ENCODE measurements around the gene ZNF76. TPM values are rescaled to one million over a fixed set of nuclear protein-coding genes. Genes with fewer than 3 reads are reported as not detected.
"Not testable (repeated sequence)": the region's sequence is repeated elsewhere in the genome, so short reads cannot be mapped to it uniquely, and the experiment has no call there.

The ZNF76 gene
- total RNA-seq, 1 donor from 2014 or later = 32.8 TPM

- H3K27ac Mint-ChIP-seq = peak overlapping the region; percentile 93
- H3K36me3 Mint-ChIP-seq (ENCODE audit: low read depth) = peaks cover 65% of the 10 kb centered on the region
- no peak for DNase-seq (ENCODE audit: low spot score)
- H3K27me3 Mint-ChIP-seq (ENCODE audit: insufficient read depth) = no peaks in the 10 kb centered on the region
- intact Hi-C loops (cut with micrococcal nuclease) = no loop called here
- H3K9me3 Mint-ChIP-seq = no peaks in the 10 kb centered on the region
- peaks cover 85% of the 10 kb centered on the region for H3K4me1 Mint-ChIP-seq (ENCODE audit: low read depth)
- H3K4me3 Mint-ChIP-seq = peak overlapping the region; percentile 53
Observed at GRCh38 chr6:35312807-35313206, 53.3 kb downstream of the ZNF76 start.

DNA sequence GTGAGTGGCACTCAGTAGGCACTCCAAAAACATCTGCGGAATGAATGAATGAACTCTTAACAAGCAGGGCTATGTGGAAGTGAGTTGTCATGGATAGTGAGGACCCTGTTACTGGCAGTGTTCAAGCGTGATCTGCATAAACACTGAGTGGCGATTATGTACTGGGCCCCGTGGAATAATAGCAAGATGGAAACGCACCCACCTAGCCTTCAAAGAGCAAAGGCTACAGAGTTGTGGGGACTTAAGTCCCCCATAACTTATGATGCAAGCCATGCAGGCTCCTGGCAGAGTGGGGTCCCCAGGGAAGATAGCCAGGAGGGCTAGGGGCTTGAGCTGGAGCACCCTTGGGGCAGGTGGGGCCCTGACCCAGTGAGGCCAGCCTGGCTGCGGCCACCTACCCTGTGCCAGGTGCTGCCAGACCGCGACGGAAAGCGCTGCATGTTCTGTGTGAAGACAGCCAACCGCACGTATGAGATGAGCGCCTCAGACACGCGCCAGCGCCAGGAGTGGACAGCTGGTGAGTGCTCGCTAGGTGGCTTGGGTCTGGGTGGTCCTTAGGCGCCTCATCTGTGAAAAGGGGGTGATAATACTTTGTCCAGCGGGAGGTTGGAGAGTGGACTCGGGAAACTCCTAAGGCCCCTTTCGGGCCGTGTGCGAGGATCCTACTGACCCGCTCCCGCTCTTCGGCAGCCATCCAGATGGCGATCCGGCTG, 58.1 kb downstream of the ZNF76 start:
- H3K9me3 Mint-ChIP-seq = no peaks in the 10 kb centered on the region
- peaks cover 72% of the 10 kb centered on the region for H3K36me3 Mint-ChIP-seq (ENCODE audit: low read depth)
- H3K27ac Mint-ChIP-seq = peak overlapping the region; percentile 2
- H3K4me3 Mint-ChIP-seq = no peak overlapping the region
- H3K27me3 Mint-ChIP-seq (ENCODE audit: insufficient read depth) = no peaks in the 10 kb centered on the region
- DNase-seq (ENCODE audit: low spot score) = no peak
- intact Hi-C loops (cut with micrococcal nuclease) = no loop called here
- peaks cover 45% of the 10 kb centered on the region for H3K4me1 Mint-ChIP-seq (ENCODE audit: low read depth)

GRCh38 chr6:35318196-35319171, 58.9 kb downstream of the ZNF76 start:
- no peak for DNase-seq (ENCODE audit: low spot score)
- Mint-ChIP-seq H3K4me1 (ENCODE audit: low read depth) (peaks cover 37% of the 10 kb centered on the region), H3K4me3 (no peak overlapping the region), H3K9me3 (no peaks in the 10 kb centered on the region), H3K36me3 (ENCODE audit: low read depth) (peaks cover 73% of the 10 kb centered on the region), H3K27ac (no peak overlapping the region), H3K27me3 (ENCODE audit: insufficient read depth) (no peaks in the 10 kb centered on the region)
- intact Hi-C loops (cut with micrococcal nuclease) = no loop called here

GRCh38 chr6:35319346-35320030, 60.0 kb downstream of the ZNF76 start:
- Mint-ChIP-seq H3K27ac (peak overlapping the region; percentile 21), H3K4me1 (ENCODE audit: low read depth) (peaks cover 27% of the 10 kb centered on the region), H3K4me3 (no peak overlapping the region), H3K27me3 (ENCODE audit: insufficient read depth) (no peaks in the 10 kb centered on the region), H3K9me3 (no peaks in the 10 kb centered on the region), H3K36me3 (ENCODE audit: low read depth) (peaks cover 68% of the 10 kb centered on the region)
- DNase-seq (ENCODE audit: low spot score) = no peak
- intact Hi-C loops (cut with micrococcal nuclease) = no loop called here

DNA sequence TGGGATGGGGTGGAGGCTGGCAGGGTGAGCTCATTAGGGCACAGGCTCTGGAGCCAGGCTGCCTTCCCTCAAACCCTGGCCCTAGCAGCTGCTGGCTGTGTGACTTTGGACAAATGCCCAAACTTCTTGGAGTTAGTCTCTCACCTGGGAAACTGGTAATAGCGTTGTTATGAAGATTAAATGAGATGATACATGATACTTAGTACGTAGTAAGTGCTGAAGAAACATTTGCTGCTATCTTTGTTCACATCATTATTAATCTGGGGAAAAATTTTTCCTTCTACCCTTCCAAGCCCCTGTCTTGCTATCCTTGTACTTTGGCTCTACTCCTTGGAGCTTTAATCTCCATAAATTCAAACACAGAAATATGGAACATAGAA, 60.5 kb downstream of the ZNF76 start:
- Mint-ChIP-seq H3K36me3 (ENCODE audit: low read depth) (peaks cover 68% of the 10 kb centered on the region), H3K27ac (no peak overlapping the region), H3K27me3 (ENCODE audit: insufficient read depth) (no peaks in the 10 kb centered on the region), H3K4me3 (no peak overlapping the region), H3K4me1 (ENCODE audit: low read depth) (peaks cover 22% of the 10 kb centered on the region), H3K9me3 (no peaks in the 10 kb centered on the region)
- intact Hi-C loops (cut with micrococcal nuclease) = no loop called here
- DNase-seq (ENCODE audit: low spot score) = no peak

- H3K4me1 Mint-ChIP-seq (ENCODE audit: low read depth) = peaks cover 14% of the 10 kb centered on the region
- DNase-seq (ENCODE audit: low spot score) = no peak
- intact Hi-C loops (cut with micrococcal nuclease) = no loop called here
- H3K27me3 Mint-ChIP-seq (ENCODE audit: insufficient read depth) = no peaks in the 10 kb centered on the region
- H3K36me3 Mint-ChIP-seq (ENCODE audit: low read depth) = peaks cover 65% of the 10 kb centered on the region
- H3K4me3 Mint-ChIP-seq = no peak overlapping the region
- no peaks in the 10 kb centered on the region for H3K9me3 Mint-ChIP-seq
- H3K27ac Mint-ChIP-seq = no peak overlapping the region
Observed at GRCh38 chr6:35321091-35321490, 61.6 kb downstream of the ZNF76 start.

DNA sequence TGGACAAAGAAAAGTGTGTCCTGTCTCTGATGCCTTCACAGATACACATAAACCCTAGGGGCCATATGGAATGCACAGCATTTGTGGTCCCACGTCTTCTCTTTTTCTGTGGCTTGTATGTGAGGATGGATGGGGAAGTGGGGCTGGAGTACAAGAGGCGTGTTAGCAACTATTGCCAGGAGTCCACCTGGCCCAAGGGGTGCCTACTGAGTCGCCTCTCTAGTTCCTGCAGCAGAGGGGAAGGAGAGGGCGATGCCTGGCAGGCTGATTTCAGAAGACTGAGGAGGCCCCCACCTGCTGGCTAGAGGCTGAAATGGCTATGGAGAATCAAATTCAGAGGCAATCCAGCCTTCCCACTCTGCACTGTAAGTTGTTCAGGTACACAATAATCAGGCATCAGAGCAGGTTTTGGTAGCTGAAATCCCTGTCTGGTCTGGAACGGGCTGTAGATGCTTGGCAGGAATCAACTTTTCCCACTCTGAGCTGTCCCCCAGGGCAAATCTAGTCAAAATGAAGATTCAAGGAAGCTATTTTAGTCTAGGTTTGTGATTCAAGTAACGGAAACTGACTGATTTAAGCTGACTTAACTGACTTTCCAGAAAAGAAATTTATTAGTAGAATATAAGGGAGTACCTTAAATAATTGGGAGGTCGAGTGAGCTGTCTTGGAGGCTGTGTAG, 68.0 kb downstream of the ZNF76 start:
- H3K27ac Mint-ChIP-seq = peak overlapping the region; percentile 27
- no peak overlapping the region for H3K4me3 Mint-ChIP-seq
- DNase-seq (ENCODE audit: low spot score) = peak; percentile 59
- peaks cover 16% of the 10 kb centered on the region for H3K4me1 Mint-ChIP-seq (ENCODE audit: low read depth)
- H3K36me3 Mint-ChIP-seq (ENCODE audit: low read depth) = peaks cover 29% of the 10 kb centered on the region
- H3K27me3 Mint-ChIP-seq (ENCODE audit: insufficient read depth) = no peaks in the 10 kb centered on the region
- no peaks in the 10 kb centered on the region for H3K9me3 Mint-ChIP-seq
- intact Hi-C loops (cut with micrococcal nuclease) = loop anchor here (1.0 kb wide), 2 partner anchors 30 to 122 kb away; partner anchors contain the start of gene DEF6

DNA sequence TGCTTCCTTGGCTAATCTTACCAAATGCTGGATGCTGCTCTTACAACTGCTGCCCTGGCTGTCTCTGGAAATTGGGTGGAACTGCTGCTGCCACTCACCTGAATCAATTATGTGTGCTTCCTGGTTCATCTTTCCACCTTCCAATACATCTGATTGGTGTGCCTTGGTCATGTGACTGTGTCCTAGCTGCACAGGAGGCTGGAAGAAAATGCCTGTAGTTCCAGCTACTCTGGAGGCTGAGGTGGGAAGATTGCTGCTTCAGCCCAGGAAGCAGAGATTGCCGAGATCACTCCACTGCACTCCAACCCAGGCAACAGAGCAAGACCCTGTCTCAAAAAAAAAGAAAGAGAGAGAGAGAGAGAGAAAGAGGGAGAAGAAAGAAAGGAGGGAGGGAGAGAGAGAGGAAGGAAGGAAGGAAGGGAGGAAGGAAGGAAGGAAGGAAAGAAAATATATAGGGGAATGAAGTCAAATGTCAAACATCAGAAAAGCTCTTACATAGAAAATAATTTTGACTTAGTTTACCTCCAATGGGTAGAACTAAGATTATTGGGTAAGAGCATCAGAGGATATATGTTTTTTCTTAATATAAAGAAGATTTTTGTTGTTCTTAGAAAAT, 68.7 kb downstream of the ZNF76 start:
- peak overlapping the region; percentile 15 for H3K27ac Mint-ChIP-seq
- H3K4me1 Mint-ChIP-seq (ENCODE audit: low read depth) = peaks cover 16% of the 10 kb centered on the region
- H3K4me3 Mint-ChIP-seq = no peak overlapping the region
- peaks cover 25% of the 10 kb centered on the region for H3K36me3 Mint-ChIP-seq (ENCODE audit: low read depth)
- intact Hi-C loops (cut with micrococcal nuclease) = no loop called here
- H3K9me3 Mint-ChIP-seq = no peaks in the 10 kb centered on the region
- DNase-seq (ENCODE audit: low spot score) = no peak
- no peaks in the 10 kb centered on the region for H3K27me3 Mint-ChIP-seq (ENCODE audit: insufficient read depth)

- H3K27me3 Mint-ChIP-seq (ENCODE audit: insufficient read depth); DNase-seq (ENCODE audit: low spot score); H3K27ac Mint-ChIP-seq; H3K9me3 Mint-ChIP-seq; H3K4me3 Mint-ChIP-seq; intact Hi-C loops (cut with micrococcal nuclease): not testable (repeated sequence)
- peaks cover 26% of the 10 kb centered on the region for H3K36me3 Mint-ChIP-seq (ENCODE audit: low read depth)
- H3K4me1 Mint-ChIP-seq (ENCODE audit: low read depth) = peaks cover 16% of the 10 kb centered on the region
Observed at GRCh38 chr6:35328965-35329364, 69.4 kb downstream of the ZNF76 start.

DNA sequence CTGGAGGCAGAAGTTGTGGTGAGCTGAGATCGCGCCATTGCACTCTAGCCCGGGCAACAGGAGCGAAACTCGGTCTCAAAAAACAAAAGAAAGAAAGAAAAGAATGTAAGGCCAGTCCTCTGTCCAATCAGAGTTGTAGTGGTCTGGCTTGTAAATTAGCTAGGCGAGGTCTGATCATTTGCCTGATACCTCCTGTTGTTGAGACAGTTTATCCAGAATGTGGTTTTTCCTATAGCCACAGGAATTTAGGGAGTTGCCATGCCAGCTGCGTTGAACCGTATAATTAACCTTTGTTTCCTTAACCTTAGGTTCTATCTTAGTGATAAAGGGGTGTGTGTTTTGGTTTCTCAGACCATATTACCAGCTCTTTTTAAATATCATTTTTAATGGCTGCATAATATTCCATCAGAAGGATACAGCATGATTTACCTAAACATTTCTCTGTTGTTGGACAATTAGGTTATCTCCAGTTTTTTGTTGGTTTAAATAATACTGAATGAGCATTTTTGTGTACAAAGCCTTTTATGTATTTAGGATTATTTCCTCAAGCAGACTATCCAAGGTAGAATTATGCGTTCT, 71.1 kb downstream of the ZNF76 start:
- Mint-ChIP-seq H3K4me3 (no peak overlapping the region), H3K27ac (no peak overlapping the region), H3K27me3 (ENCODE audit: insufficient read depth) (peaks cover 3% of the 10 kb centered on the region), H3K4me1 (ENCODE audit: low read depth) (peaks cover 21% of the 10 kb centered on the region), H3K9me3 (peaks cover 12% of the 10 kb centered on the region), H3K36me3 (ENCODE audit: low read depth) (peaks cover 20% of the 10 kb centered on the region)
- DNase-seq (ENCODE audit: low spot score) = no peak
- intact Hi-C loops (cut with micrococcal nuclease) = no loop called here

DNA sequence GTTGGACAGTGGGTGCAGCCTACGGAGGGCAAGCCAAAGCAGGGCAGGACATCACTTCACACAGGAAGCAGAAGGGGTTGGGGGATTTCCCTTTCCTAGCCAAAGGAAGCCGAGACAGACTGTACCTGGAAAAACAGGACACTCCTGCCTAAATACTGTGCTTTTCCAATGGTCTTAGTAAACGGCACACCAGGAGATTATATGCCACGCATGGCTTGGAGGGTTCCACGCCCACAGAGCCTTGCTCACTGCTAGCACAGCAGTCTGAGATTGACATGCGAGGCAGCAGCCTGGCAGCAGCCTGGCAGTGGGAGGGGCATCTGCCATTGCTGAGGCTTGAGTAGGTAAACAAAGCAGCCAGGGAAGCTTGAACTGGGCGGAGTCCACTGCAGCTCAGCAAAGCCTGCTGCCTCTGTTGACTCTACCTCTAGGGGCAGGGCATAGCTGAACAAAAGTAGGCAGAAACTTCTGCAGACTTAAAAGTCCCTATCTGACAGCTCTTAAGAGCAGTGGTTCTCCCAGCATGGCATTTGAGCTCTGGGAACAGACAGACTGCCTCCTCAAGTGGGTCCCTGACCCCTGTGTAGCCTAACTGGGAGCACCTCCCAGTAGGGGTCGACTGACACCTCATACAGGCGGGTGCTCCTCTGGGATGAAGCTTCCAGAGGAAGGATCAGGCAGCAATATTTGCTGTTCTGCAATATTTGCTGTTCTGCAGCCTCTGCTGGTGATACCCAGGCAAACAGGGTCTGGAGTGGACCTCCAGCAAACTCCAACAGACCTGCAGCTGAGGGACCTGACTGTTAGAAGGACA, 72.7 kb downstream of the ZNF76 start:
- Mint-ChIP-seq H3K4me1 (ENCODE audit: low read depth) (peaks cover 19% of the 10 kb centered on the region), H3K9me3 (peaks cover 14% of the 10 kb centered on the region), H3K36me3 (ENCODE audit: low read depth) (peaks cover 21% of the 10 kb centered on the region)
- DNase-seq (ENCODE audit: low spot score) = peak; percentile 24
- H3K27me3 Mint-ChIP-seq (ENCODE audit: insufficient read depth); intact Hi-C loops (cut with micrococcal nuclease); H3K27ac Mint-ChIP-seq; H3K4me3 Mint-ChIP-seq: not testable (repeated sequence)
